ENCODE results near the gene SERPINB6.
"Not testable (repeated sequence)": the region's sequence is repeated elsewhere in the genome, so short reads cannot be mapped to it uniquely, and the experiment has no call there.

The SERPINB6 gene

GRCh38 chr6:2971420-2972218 is at the start of gene SERPINB6:
TSS of gene SERPINB6 (minus strand) at chr6:2971567. CDS start at chr6:2959332, 12,235 bp downstream.
- peak; percentile 82 for DNase-seq

GRCh38 chr6:3019749-3020320 is 48.5 kb upstream of the SERPINB6 start:
- DNase-seq, result no peak

- DNase-seq, result no peak
These were observed 47.7 kb upstream of the SERPINB6 start for GRCh38 chr6:3019065-3019464.

- DNase-seq, result no peak
These were observed 45.9 kb upstream of the SERPINB6 start for GRCh38 chr6:3017304-3017703.

GRCh38 chr6:3016473-3017280 is 45.3 kb upstream of the SERPINB6 start:
- DNase-seq, result no peak

- DNase-seq, result no peak
These were observed 43.8 kb upstream of the SERPINB6 start for GRCh38 chr6:3015144-3015543.

- DNase-seq, result no peak
These were observed 43.3 kb upstream of the SERPINB6 start for GRCh38 chr6:3014675-3015066.

- no peak for DNase-seq
These were observed 42.7 kb upstream of the SERPINB6 start for GRCh38 chr6:3013901-3014674.

- no peak for DNase-seq
These were observed 42.1 kb upstream of the SERPINB6 start for GRCh38 chr6:3013486-3013885.

GRCh38 chr6:3011592-3011991 is 40.2 kb upstream of the SERPINB6 start:
- no peak for DNase-seq

- DNase-seq, result no peak
These were observed 39.8 kb upstream of the SERPINB6 start for GRCh38 chr6:3011158-3011557.

- DNase-seq, result no peak
These were observed 38.6 kb upstream of the SERPINB6 start for GRCh38 chr6:3009930-3010329.

GRCh38 chr6:3008712-3009265 is 37.4 kb upstream of the SERPINB6 start:
- not testable (repeated sequence) for DNase-seq

- no peak for DNase-seq
These were observed 36.2 kb upstream of the SERPINB6 start for GRCh38 chr6:3007571-3007970.

- no peak for DNase-seq
These were observed 35.1 kb upstream of the SERPINB6 start for GRCh38 chr6:3006476-3006875.

GRCh38 chr6:3005874-3006273 is 34.5 kb upstream of the SERPINB6 start:
- no peak for DNase-seq

- DNase-seq, result no peak
These were observed 33.7 kb upstream of the SERPINB6 start for GRCh38 chr6:3005077-3005476.

GRCh38 chr6:3003226-3003625 is 31.9 kb upstream of the SERPINB6 start:
- not testable (repeated sequence) for DNase-seq

- DNase-seq, result no peak
These were observed 30.5 kb upstream of the SERPINB6 start for GRCh38 chr6:3001773-3002293.

- no peak for DNase-seq
These were observed 29.9 kb upstream of the SERPINB6 start for GRCh38 chr6:3001146-3001772.

- DNase-seq, result peak; percentile 86
These were observed 28.5 kb upstream of the SERPINB6 start, which contains the start of gene NQO2 for GRCh38 chr6:2999618-3000557. TSS of gene NQO2 (plus strand) at chr6:2999894. CDS start at chr6:3006553, 6,659 bp downstream.
